Measurements from ENCODE around the gene TNS1. TPM values are rescaled to one million over a fixed set of nuclear protein-coding genes. Genes with fewer than 3 reads are reported as not detected.

The TNS1 gene
- polyA plus RNA-seq, 3 donors, result 0.26 to 1.6 (median 1.5) TPM

DNA sequence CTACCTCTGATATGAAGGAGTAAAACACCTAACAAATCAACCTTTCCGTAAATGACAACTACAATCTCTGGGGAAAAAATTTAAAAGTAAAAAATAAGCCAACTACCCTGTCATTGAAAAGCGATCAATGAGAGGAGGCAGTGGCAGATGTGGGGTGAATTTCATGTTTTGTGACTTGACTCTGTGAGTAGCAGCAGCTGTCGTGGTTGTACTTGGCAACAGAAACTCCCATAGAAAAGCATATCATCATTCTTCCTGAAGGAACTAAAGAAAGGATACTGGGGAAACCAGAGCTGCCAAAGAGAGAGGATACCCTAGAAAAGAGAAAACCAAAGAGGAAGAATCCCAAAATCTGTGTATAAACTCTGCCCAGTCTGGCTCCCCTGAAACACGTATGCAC, 236.4 kb downstream of the TNS1 start:
- no peak overlapping the region for H3K4me3 Mint-ChIP-seq
- no peaks in the 10 kb centered on the region for H4K20me1 ChIP-seq (ENCODE audit: insufficient read depth, low read length)
- H2AFZ ChIP-seq (ENCODE audit: insufficient read depth, low read depth, low read length, poor library complexity, severe bottlenecking), result no peak overlapping the region
- TF ChIP-seq, protein P1, sequence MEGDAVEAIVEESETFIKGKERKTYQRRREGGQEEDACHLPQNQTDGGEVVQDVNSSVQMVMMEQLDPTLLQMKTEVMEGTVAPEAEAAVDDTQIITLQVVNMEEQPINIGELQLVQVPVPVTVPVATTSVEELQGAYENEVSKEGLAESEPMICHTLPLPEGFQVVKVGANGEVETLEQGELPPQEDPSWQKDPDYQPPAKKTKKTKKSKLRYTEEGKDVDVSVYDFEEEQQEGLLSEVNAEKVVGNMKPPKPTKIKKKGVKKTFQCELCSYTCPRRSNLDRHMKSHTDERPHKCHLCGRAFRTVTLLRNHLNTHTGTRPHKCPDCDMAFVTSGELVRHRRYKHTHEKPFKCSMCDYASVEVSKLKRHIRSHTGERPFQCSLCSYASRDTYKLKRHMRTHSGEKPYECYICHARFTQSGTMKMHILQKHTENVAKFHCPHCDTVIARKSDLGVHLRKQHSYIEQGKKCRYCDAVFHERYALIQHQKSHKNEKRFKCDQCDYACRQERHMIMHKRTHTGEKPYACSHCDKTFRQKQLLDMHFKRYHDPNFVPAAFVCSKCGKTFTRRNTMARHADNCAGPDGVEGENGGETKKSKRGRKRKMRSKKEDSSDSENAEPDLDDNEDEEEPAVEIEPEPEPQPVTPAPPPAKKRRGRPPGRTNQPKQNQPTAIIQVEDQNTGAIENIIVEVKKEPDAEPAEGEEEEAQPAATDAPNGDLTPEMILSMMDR (IDR thresholded peaks at IDR 0.05), result no peak
- peaks cover 9 to 25% of the 10 kb centered on the region in 2 donors for H3K9me3 ChIP-seq (replicated peaks in 1 of 2; ENCODE audit: control insufficient read depth in 1 of 2, insufficient read depth in 1 of 2, low read length in 2 of 2)
- peaks cover 2 to 5% of the 10 kb centered on the region in 2 donors for H3K27me3 ChIP-seq (ENCODE audit: control insufficient read depth in 2 of 2, insufficient read depth in 2 of 2, low read length in 2 of 2)
- no peak overlapping the region for H3K4me2 ChIP-seq (replicated peaks; ENCODE audit: extremely low read depth, low read length, poor library complexity, severe bottlenecking)
- DNase-seq, result no peak
- H3K36me3 ChIP-seq (replicated peaks in 1 of 2; ENCODE audit: control insufficient read depth in 1 of 2, insufficient read depth in 2 of 2, low read length in 2 of 2), result no peaks in the 10 kb centered on the region
- no peaks in the 10 kb centered on the region for H3K36me3 Mint-ChIP-seq
- H3K27me3 Mint-ChIP-seq (ENCODE audit: low read depth in 3 of 3), result peaks cover 0 to 9% (median 3%) of the 10 kb centered on the region in 3 donors
- H3K9me3 Mint-ChIP-seq, result peaks cover 20 to 41% (median 29%) of the 10 kb centered on the region in 7 donors
- H3K27ac ChIP-seq (ENCODE audit: low read depth in 1 of 2, low read length in 2 of 2), result no peak overlapping the region
- no peak overlapping the region for H3K9ac ChIP-seq (ENCODE audit: insufficient read depth, low read length, poor library complexity, severe bottlenecking)
- H3K4me3 ChIP-seq (replicated peaks in 1 of 3; ENCODE audit: low read depth in 2 of 3, low read length in 3 of 3), result no peak overlapping the region
- no peaks in the 10 kb centered on the region for H3K4me1 Mint-ChIP-seq
- no peaks in the 10 kb centered on the region for H3K79me2 ChIP-seq (ENCODE audit: insufficient read depth, low read length)
- intact Hi-C loops (cut with micrococcal nuclease), result no loop called here
- H3K27ac Mint-ChIP-seq, result no peak overlapping the region
- no CpG with 5 or more reads among the region's 4 CpGs for WGBS (ENCODE audit: insufficient coverage)
- H3K4me1 ChIP-seq (ENCODE audit: control insufficient read depth in 1 of 2, insufficient read depth in 2 of 2, low read length in 2 of 2), result no peaks in the 10 kb centered on the region

DNA sequence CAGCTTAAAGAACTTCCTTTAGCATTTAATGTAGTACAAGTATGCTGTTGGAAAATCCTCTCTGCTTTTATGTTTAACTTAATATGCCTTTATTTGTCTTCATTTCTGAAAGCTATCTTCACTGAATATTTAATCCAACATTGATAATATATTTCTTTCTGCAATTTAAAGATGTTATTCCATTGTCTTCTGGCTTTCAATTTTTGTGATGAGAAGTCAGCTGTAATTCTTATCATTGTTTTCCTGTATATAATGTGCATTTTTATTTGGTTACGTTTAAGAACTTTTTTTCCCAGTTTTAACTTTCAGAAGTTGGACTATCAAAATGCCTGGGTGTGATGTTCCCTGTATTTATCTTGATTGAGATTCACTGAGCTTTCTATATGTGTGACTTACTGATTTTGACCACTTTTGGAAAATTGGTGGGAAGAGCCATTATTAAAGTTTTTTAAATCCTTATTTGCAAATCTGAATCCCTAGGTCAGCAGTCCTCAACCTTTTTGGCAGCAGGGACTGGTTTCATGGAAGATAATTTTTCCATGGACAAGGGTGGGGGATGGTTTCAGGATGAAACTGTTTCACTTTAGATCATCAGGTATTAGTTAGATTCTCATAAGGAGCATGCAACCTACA, 241.0 kb downstream of the TNS1 start:
- DNase-seq, result no peak
- no CpG with 5 or more reads among the region's 1 CpG for whole genome bisulfite sequencing (ENCODE audit: insufficient coverage)
- peaks cover 18 to 33% of the 10 kb centered on the region in 2 donors for H3K9me3 ChIP-seq (replicated peaks in 1 of 2; ENCODE audit: control insufficient read depth in 1 of 2, insufficient read depth in 1 of 2, low read length in 2 of 2)

More for the DNA sequence above, 241.0 kb downstream of the TNS1 start:
- Mint-ChIP-seq H3K36me3 (peaks cover 0 to 3% of the 10 kb centered on the region in 2 donors), H3K27me3 (ENCODE audit: low read depth in 3 of 3) (peaks cover 2 to 7% (median 2%) of the 10 kb centered on the region in 3 donors), H3K4me3 (no peak overlapping the region), H3K4me1 (peaks cover 4% of the 10 kb centered on the region), H3K27ac (no peak overlapping the region), H3K9me3 (peaks cover 25 to 44% (median 35%) of the 10 kb centered on the region in 7 donors)
- no peak overlapping the region for H3K27ac ChIP-seq (ENCODE audit: low read depth in 1 of 2, low read length in 2 of 2)
- no peaks in the 10 kb centered on the region for H4K20me1 ChIP-seq (ENCODE audit: insufficient read depth, low read length)
- H3K4me2 ChIP-seq (replicated peaks; ENCODE audit: extremely low read depth, low read length, poor library complexity, severe bottlenecking), result no peak overlapping the region
- H3K36me3 ChIP-seq (replicated peaks in 1 of 2; ENCODE audit: control insufficient read depth in 1 of 2, insufficient read depth in 2 of 2, low read length in 2 of 2), result no peaks in the 10 kb centered on the region
- TF ChIP-seq, protein P1 (IDR thresholded peaks at IDR 0.05), result no peak
- H3K4me1 ChIP-seq (ENCODE audit: control insufficient read depth in 1 of 2, insufficient read depth in 2 of 2, low read length in 2 of 2), result no peaks in the 10 kb centered on the region
- no peaks in the 10 kb centered on the region for H3K27me3 ChIP-seq (ENCODE audit: control insufficient read depth in 2 of 2, insufficient read depth in 2 of 2, low read length in 2 of 2)
- intact Hi-C loops (cut with micrococcal nuclease), result no loop called here
- no peak overlapping the region for H2AFZ ChIP-seq (ENCODE audit: insufficient read depth, low read depth, low read length, poor library complexity, severe bottlenecking)
- no peaks in the 10 kb centered on the region for H3K79me2 ChIP-seq (ENCODE audit: insufficient read depth, low read length)
- no peak overlapping the region for H3K9ac ChIP-seq (ENCODE audit: insufficient read depth, low read length, poor library complexity, severe bottlenecking)
- H3K4me3 ChIP-seq (replicated peaks in 1 of 3; ENCODE audit: low read depth in 2 of 3, low read length in 3 of 3), result no peak overlapping the region

Data from CD14-positive monocyte (primary cell).